ENCODE measurements around the gene SMC3. TPM values are rescaled to one million over a fixed set of nuclear protein-coding genes. Genes with fewer than 3 reads are reported as not detected.
"Not testable (repeated sequence)": the region's sequence is repeated elsewhere in the genome, so short reads cannot be mapped to it uniquely, and the experiment has no call there.

SMC3 gene
- total RNA-seq, 1 donor from 2014 or later = 39.8 TPM

GRCh38 chr10:110600487-110601101 lies 33.1 kb downstream of the SMC3 start:
- no peaks in the 10 kb centered on the region for H3K9me3 Mint-ChIP-seq (ENCODE audit: unreplicated experiment)
- no peaks in the 10 kb centered on the region for H3K4me1 Mint-ChIP-seq (ENCODE audit: unreplicated experiment)
- no peaks in the 10 kb centered on the region for H3K27me3 Mint-ChIP-seq (ENCODE audit: unreplicated experiment)
- no peak overlapping the region for H3K27ac Mint-ChIP-seq (ENCODE audit: unreplicated experiment)
- H3K4me3 Mint-ChIP-seq (ENCODE audit: unreplicated experiment) = no peak overlapping the region
- TF ChIP-seq CTCF (IDR thresholded peaks at IDR 0.05) = peak; percentile 74
- H3K36me3 Mint-ChIP-seq (ENCODE audit: unreplicated experiment) = peaks cover 46% of the 10 kb centered on the region
- DNase-seq (ENCODE audit: extremely low spot score, unreplicated experiment) = no peak

DNA sequence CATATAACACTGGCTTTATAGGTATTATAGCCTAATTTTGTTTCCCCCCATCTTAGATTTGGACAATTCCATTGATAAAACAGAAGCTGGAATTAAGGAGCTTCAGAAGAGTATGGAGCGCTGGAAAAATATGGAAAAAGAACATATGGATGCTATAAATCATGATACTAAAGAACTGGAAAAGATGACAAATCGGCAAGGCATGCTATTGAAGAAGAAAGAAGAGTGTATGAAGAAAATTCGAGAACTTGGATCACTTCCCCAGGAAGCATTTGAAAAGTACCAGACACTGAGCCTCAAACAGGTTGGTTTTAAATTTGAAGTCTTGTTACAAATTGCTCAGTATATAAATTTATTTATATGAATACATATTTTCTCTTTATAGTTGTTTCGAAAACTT lies 34.1 kb downstream of the SMC3 start:
- H3K4me3 Mint-ChIP-seq (ENCODE audit: unreplicated experiment) = no peak overlapping the region
- no peaks in the 10 kb centered on the region for H3K4me1 Mint-ChIP-seq (ENCODE audit: unreplicated experiment)
- no peaks in the 10 kb centered on the region for H3K9me3 Mint-ChIP-seq (ENCODE audit: unreplicated experiment)
- H3K27me3 Mint-ChIP-seq (ENCODE audit: unreplicated experiment) = no peaks in the 10 kb centered on the region
- H3K27ac Mint-ChIP-seq (ENCODE audit: unreplicated experiment) = no peak overlapping the region
- TF ChIP-seq CTCF (IDR thresholded peaks at IDR 0.05) = no peak
- no peak for DNase-seq (ENCODE audit: extremely low spot score, unreplicated experiment)
- H3K36me3 Mint-ChIP-seq (ENCODE audit: unreplicated experiment) = peaks cover 43% of the 10 kb centered on the region

DNA sequence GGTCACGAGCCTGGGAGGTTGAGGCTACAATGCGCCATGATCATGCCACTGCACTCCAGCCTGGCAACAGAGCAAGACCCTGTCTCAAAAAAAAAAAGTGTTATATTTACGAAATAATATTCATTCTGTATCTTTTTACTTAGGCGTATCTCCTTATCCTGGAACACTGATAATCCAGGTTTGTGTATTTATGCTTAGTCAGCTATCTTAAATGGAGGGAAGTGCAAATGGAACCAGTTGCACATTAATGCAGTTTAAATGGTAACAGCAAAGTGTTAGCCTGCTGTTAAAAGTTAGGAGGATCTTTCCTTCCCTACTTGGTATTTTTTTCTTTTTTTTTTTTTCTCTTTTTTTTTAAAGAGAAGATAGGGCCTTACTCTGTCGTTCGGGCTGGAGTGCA lies 40.6 kb downstream of the SMC3 start:
- Mint-ChIP-seq H3K9me3 (ENCODE audit: unreplicated experiment) (no peaks in the 10 kb centered on the region), H3K27me3 (ENCODE audit: unreplicated experiment) (peaks cover 3% of the 10 kb centered on the region), H3K27ac (ENCODE audit: unreplicated experiment) (no peak overlapping the region), H3K4me1 (ENCODE audit: unreplicated experiment) (no peaks in the 10 kb centered on the region), H3K36me3 (ENCODE audit: unreplicated experiment) (peaks cover 15% of the 10 kb centered on the region), H3K4me3 (ENCODE audit: unreplicated experiment) (no peak overlapping the region)
- no peak for DNase-seq (ENCODE audit: extremely low spot score, unreplicated experiment)
- no peak for TF ChIP-seq CTCF (IDR thresholded peaks at IDR 0.05)

DNA sequence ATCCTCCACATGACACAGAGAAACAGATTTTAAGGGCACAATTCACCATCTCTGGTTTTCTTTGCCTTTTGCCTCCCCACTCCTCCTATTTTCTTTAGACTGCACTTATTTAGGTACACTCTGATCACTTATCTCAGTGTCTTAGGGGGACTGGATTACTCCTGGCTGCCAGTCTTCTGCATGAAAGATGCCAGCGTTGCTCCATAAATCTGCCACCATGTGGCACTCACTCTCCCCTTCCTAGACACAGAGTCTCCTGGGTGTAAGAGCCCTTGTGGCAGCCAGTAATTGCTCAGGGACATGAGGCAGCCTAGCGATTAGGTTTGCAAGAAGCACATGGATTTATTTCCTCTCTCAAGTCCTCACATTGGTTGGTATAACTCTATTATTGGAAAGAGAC lies 42.1 kb downstream of the SMC3 start:
- H3K4me3 Mint-ChIP-seq (ENCODE audit: unreplicated experiment) = no peak overlapping the region
- TF ChIP-seq CTCF (IDR thresholded peaks at IDR 0.05) = no peak
- H3K4me1 Mint-ChIP-seq (ENCODE audit: unreplicated experiment) = peaks cover 1% of the 10 kb centered on the region
- H3K36me3 Mint-ChIP-seq (ENCODE audit: unreplicated experiment) = peaks cover 8% of the 10 kb centered on the region
- H3K27me3 Mint-ChIP-seq (ENCODE audit: unreplicated experiment) = peaks cover 3% of the 10 kb centered on the region
- no peak for DNase-seq (ENCODE audit: extremely low spot score, unreplicated experiment)
- no peak overlapping the region for H3K27ac Mint-ChIP-seq (ENCODE audit: unreplicated experiment)
- H3K9me3 Mint-ChIP-seq (ENCODE audit: unreplicated experiment) = no peaks in the 10 kb centered on the region

DNA sequence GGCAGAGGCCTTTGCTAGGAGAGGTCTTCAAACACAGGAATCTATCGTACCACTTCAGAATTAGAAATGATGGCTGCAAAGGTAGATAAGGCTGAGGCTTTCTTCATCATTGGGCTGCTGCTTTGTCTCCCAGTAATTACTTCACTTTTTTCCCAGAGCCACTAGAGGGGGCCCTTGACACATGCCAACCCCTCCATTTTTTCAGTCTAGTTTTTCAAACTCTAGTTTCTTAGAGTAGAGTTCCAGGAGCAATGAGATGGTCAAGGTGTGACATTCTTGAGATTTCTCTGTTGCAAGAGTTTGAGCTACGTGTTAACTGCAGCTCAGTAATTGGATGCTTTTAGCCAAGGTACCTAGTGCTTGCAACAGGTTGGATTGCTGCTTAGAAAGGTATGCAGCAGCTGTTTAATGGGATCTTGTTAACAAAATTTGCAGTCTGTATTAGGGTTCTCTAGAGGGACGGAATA lies 42.8 kb downstream of the SMC3 start:
- H3K27ac Mint-ChIP-seq (ENCODE audit: unreplicated experiment) = no peak overlapping the region
- no peak overlapping the region for H3K4me3 Mint-ChIP-seq (ENCODE audit: unreplicated experiment)
- peak; percentile 85 for TF ChIP-seq CTCF (IDR thresholded peaks at IDR 0.05)
- peaks cover under 1% of the 10 kb centered on the region for H3K36me3 Mint-ChIP-seq (ENCODE audit: unreplicated experiment)
- peaks cover 9% of the 10 kb centered on the region for H3K4me1 Mint-ChIP-seq (ENCODE audit: unreplicated experiment)
- H3K27me3 Mint-ChIP-seq (ENCODE audit: unreplicated experiment) = peaks cover 3% of the 10 kb centered on the region
- DNase-seq (ENCODE audit: extremely low spot score, unreplicated experiment) = no peak
- no peaks in the 10 kb centered on the region for H3K9me3 Mint-ChIP-seq (ENCODE audit: unreplicated experiment)

GRCh38 chr10:110610781-110611180 lies 43.3 kb downstream of the SMC3 start:
- not testable (repeated sequence) for DNase-seq (ENCODE audit: extremely low spot score, unreplicated experiment); H3K9me3 Mint-ChIP-seq (ENCODE audit: unreplicated experiment); H3K27me3 Mint-ChIP-seq (ENCODE audit: unreplicated experiment); H3K36me3 Mint-ChIP-seq (ENCODE audit: unreplicated experiment); H3K4me3 Mint-ChIP-seq (ENCODE audit: unreplicated experiment); H3K27ac Mint-ChIP-seq (ENCODE audit: unreplicated experiment)
- peaks cover 11% of the 10 kb centered on the region for H3K4me1 Mint-ChIP-seq (ENCODE audit: unreplicated experiment)
